NT2/D1 (cell line): ENCODE measurements around the gene MYH15.

Experiments
- SUZ12 ChIP-seq: IDR thresholded peaks from 2 replicates; pipeline ENCODE4 v1.6.1; 2011; ENCODE audit not compliant: insufficient read length, insufficient read depth; ENCODE audit errors: extremely low read depth
- YY1 ChIP-seq: IDR thresholded peaks from 2 replicates; pipeline ENCODE4 v1.6.1; 2011; ENCODE audit not compliant: insufficient read length, insufficient read depth
- ZNF274 ChIP-seq: IDR thresholded peaks from 2 replicates; pipeline ENCODE4 v1.6.1; 2011; ENCODE audit warnings: mild to moderate bottlenecking, low read depth, low read length

DNA sequence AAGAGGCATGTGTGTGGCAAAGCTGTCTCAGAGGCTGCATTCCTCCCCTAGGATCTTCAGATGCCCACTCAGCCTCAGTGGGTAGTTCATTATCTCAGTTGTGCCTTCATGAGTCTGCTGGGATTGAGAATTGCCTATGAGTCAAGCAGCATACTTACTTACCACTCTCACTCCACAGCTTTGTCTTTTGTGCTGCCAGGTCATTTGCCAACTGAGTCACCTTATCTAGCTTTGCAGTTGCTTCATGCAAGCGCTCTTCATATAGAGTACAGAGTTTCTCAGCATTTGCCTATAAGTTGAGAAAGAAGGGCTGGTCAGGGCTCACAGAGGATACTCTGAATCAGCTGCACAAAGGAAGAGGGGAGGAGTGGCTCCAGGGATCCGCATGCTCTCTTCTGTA is 89.5 kb downstream of the MYH15 start:
- TF ChIP-seq YY1 = no peak
- TF ChIP-seq SUZ12 = no peak
- TF ChIP-seq ZNF274 = no peak
